GM08714 (cell line): ENCODE results near the gene CIAO1.
"Not testable (repeated sequence)": the region's sequence is repeated elsewhere in the genome, so short reads cannot be mapped to it uniquely, and the experiment has no call there.

Experiments used
- H3K4me3 ChIP-seq: fragments of 200-500 bp; sonication (Bioruptor generic); 2 replicates; pipeline ENCODE4 v1.5.1; 2014; ENCODE audit warnings: mild to moderate bottlenecking, low read length, inconsistent platforms
- ZNF274 ChIP-seq: IDR thresholded peaks from 2 replicates; pipeline ENCODE4 v1.6.1; 2012; ENCODE audit warnings: mild to moderate bottlenecking, low read depth, low read length

The CIAO1 gene

GRCh38 chr2:96276787-96277499, 10.9 kb downstream of the CIAO1 start:
- no peak overlapping the region for H3K4me3 ChIP-seq
- TF ChIP-seq ZNF274, result no peak

- TF ChIP-seq ZNF274, result no peak
- no peak overlapping the region for H3K4me3 ChIP-seq
Measured at GRCh38 chr2:96287273-96287856, 21.3 kb downstream of the CIAO1 start.

- no peak for TF ChIP-seq ZNF274
- no peak overlapping the region for H3K4me3 ChIP-seq
Measured at GRCh38 chr2:96291751-96292150, 25.7 kb downstream of the CIAO1 start.

- H3K4me3 ChIP-seq, result not testable (repeated sequence)
Measured at GRCh38 chr2:96294271-96294670, 28.2 kb downstream of the CIAO1 start.

- TF ChIP-seq ZNF274, result no peak
- no peak overlapping the region for H3K4me3 ChIP-seq
Measured at GRCh38 chr2:96296925-96297324, 30.9 kb downstream of the CIAO1 start.

GRCh38 chr2:96301865-96302264, 35.8 kb downstream of the CIAO1 start:
- H3K4me3 ChIP-seq, result no peak overlapping the region
- TF ChIP-seq ZNF274, result no peak

- no peak for TF ChIP-seq ZNF274
- H3K4me3 ChIP-seq, result peak overlapping the region; percentile 79
Measured at GRCh38 chr2:96304606-96305005, 38.6 kb downstream of the CIAO1 start.

- H3K4me3 ChIP-seq, result peak within 1 kb of the TSS; percentile 79
Measured at GRCh38 chr2:96305091-96305978, 39.3 kb downstream of the CIAO1 start, which contains the start of gene SNRNP200. TSS of gene SNRNP200 (minus strand) at chr2:96305546. CDS start at chr2:96305437, 109 bp downstream.

GRCh38 chr2:96305979-96306308, 39.9 kb downstream of the CIAO1 start:
- H3K4me3 ChIP-seq, result peak overlapping the region; percentile 79
- TF ChIP-seq ZNF274, result no peak

More at GRCh38 chr2:96305091-96305978, 39.3 kb downstream of the CIAO1 start, which contains the start of gene SNRNP200:
- TF ChIP-seq ZNF274, result no peak

- TF ChIP-seq ZNF274, result no peak
- peak overlapping the region; percentile 79 for H3K4me3 ChIP-seq
Measured at GRCh38 chr2:96306370-96306769, 40.3 kb downstream of the CIAO1 start.

GRCh38 chr2:96308248-96308647, 42.2 kb downstream of the CIAO1 start:
- no peak overlapping the region for H3K4me3 ChIP-seq
- no peak for TF ChIP-seq ZNF274

- no peak overlapping the region for H3K4me3 ChIP-seq
- TF ChIP-seq ZNF274, result no peak
Measured at GRCh38 chr2:96315005-96315399, 49.0 kb downstream of the CIAO1 start.

- TF ChIP-seq ZNF274, result no peak
- peak overlapping the region; percentile 11; the same call in 1 of the 2 replicates for H3K4me3 ChIP-seq
Measured at GRCh38 chr2:96315400-96316071, 49.5 kb downstream of the CIAO1 start.

GRCh38 chr2:96316999-96317398, 51.0 kb downstream of the CIAO1 start:
- no peak for TF ChIP-seq ZNF274
- no peak overlapping the region for H3K4me3 ChIP-seq

GRCh38 chr2:96317584-96317997, 51.6 kb downstream of the CIAO1 start:
- no peak overlapping the region for H3K4me3 ChIP-seq
- TF ChIP-seq ZNF274, result no peak
